CD4-positive, alpha-beta T cell treated with Interleukin-4 for 4 hours (primary cell): ENCODE measurements around the gene WWC1.
"Not testable (repeated sequence)": the region's sequence is repeated elsewhere in the genome, so short reads cannot be mapped to it uniquely, and the experiment has no call there.

Experiments used
- DNase-seq: peaks from one replicate; pipeline ENCODE4 v3.0.0-alpha.2; 2020

The WWC1 gene

DNA sequence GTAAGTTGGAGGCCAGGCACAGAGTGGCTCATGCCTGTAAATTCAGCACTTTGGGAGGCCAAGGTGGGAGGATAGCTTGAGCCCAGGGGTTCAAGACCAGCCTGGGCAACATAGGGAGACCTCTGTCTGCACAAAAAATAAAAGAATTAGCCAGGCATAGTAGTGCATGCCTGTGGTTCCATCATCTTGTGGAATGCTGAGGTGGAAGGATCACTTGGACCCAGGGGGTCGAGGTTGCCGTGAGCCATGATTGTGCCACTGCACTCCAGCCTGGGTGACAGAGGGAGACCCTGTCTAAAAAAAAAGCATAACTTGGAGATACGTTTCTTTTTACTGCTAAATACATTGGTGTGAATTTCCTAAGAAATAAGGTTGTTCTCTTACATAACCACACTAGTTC lies 19.1 kb downstream of the WWC1 start:
- DNase-seq, result not testable (repeated sequence)

GRCh38 chr5:168311061-168311566 lies 19.7 kb downstream of the WWC1 start:
- no peak for DNase-seq

- DNase-seq, result no peak
Measured at GRCh38 chr5:168312606-168313295, 21.3 kb downstream of the WWC1 start.

DNA sequence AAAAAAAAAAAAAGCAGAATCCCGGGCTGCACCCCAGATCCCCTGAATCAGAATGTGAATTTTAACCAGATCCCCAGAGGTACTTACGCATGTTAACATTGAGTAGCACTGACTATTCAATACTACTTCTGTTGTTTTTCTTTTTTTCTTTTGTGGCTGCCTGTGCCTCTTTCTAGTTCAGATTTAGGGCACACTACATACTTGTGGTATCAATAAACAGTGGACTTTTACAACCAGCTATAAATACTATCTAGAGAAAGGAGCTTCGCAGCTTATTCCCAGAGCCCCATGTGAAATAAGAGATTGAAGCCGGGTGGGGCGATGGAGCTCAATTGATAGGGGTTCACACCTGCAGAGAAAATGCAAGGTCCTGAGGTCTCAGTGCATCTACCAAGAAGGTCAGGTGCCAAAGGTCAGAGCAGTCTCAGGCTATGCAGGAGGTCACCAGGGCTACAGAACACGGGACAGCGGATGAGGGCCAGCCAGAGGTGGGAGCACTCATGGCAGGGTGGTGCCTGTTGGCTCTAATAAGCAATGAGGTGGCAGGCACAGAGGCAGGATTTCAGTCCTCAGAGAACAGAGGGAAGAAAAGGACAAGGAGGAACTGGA lies 22.3 kb downstream of the WWC1 start:
- DNase-seq, result no peak

- no peak for DNase-seq
Measured at GRCh38 chr5:168314735-168315411, 23.4 kb downstream of the WWC1 start.

GRCh38 chr5:168315416-168316138 lies 24.1 kb downstream of the WWC1 start:
- DNase-seq, result no peak

- no peak for DNase-seq
Measured at GRCh38 chr5:168316139-168316578, 24.7 kb downstream of the WWC1 start.

- DNase-seq, result no peak
Measured at GRCh38 chr5:168317096-168317520, 25.7 kb downstream of the WWC1 start.

DNA sequence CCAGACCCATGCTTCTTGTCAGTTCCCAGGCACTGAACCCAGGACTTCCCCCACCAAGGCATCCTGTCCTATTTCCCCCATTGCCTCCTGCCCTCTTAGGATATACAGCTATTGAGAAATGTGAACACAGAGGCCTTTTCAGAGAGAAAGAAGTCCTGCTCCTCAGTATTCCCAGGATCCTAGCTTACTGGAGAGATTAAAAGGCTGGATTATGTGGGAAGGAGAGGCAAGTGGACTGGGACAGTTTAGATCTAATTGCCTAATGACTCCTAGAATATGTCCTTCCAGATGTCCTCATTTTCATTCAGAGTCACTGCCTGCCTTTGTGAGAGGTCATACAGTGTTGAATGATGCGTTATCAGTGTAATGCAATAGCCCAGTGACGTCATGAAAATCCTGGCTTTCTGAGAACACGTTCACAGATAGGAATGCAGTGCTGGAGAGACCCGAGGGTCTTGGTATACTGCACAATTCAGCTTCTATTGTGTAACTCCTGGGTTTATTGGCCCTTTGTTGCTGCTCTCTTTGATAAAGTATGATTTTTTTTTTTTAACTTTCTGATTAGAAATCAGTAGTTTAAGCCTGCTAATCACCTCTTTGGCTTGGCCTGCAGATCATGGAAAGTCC lies 26.2 kb downstream of the WWC1 start:
- DNase-seq, result no peak

- DNase-seq, result no peak
Measured at GRCh38 chr5:168318240-168318639, 26.8 kb downstream of the WWC1 start.

- no peak for DNase-seq
Measured at GRCh38 chr5:168319774-168320173, 28.3 kb downstream of the WWC1 start.

- no peak for DNase-seq
Measured at GRCh38 chr5:168320805-168321204, 29.4 kb downstream of the WWC1 start.

DNA sequence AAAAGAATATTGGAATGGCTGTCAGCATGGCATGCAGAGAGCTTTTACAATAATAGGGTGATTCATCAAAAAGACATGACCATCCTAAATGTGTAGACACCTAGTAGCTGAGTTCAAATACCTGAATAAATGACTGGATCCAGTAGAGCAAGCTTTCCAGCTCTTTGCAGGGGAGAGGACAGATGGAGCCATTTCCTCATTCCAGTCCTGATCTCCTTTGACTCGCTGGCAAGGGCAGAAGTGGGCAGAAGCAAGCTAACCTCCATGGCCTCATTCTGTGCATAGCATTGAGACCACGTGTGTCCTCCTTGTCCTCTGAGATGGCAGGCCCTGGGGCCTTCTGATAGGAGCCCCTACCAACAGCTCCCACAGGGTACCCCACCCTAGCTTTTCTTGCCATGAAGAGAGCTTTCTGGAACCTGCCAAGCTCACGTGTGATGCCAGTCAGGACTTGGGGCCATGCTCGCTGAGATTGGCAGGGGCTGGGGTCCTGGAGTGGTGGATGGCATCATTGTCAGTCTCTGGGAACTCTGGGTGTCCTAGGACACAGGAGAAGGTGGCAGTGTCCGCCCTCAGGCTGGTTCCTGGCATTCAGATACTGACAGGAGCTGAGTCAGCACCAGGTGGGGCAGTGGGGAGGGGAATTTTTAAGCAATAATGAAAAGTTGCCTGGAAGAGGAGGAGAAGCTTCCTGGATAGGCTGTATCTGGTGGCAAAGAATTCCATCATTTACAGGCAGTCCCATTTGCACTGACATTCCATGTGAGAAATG lies 33.6 kb downstream of the WWC1 start:
- DNase-seq, result no peak

- DNase-seq, result no peak
Measured at GRCh38 chr5:168327019-168327421, 35.6 kb downstream of the WWC1 start.

GRCh38 chr5:168327451-168327850 lies 36.0 kb downstream of the WWC1 start:
- DNase-seq, result no peak

- DNase-seq, result no peak
Measured at GRCh38 chr5:168327994-168328393, 36.5 kb downstream of the WWC1 start.

- no peak for DNase-seq
Measured at GRCh38 chr5:168328814-168329213, 37.4 kb downstream of the WWC1 start.

GRCh38 chr5:168329302-168329701 lies 37.9 kb downstream of the WWC1 start:
- no peak for DNase-seq

GRCh38 chr5:168332042-168332441 lies 40.6 kb downstream of the WWC1 start:
- no peak for DNase-seq

DNA sequence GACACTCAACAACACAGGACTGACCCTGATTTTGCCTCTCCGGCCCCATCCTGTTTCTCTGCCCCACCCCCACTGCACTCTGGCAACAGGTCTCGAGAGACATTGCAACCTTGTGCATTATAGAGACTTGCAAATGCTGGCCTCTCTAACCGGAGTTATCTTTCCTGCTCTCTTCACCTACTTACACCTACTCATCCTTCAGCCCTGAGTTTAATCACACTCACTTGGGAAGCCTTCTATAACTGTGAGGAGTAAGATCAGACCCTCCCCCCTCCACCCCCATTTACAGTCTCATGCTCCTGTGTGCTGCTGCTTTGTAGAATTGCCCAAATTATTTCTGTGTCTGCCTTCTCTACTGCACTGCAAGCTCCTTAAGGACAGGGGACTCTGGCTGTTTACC lies 42.8 kb downstream of the WWC1 start:
- DNase-seq, result no peak

- DNase-seq, result no peak
Measured at GRCh38 chr5:168334695-168335094, 43.2 kb downstream of the WWC1 start.

DNA sequence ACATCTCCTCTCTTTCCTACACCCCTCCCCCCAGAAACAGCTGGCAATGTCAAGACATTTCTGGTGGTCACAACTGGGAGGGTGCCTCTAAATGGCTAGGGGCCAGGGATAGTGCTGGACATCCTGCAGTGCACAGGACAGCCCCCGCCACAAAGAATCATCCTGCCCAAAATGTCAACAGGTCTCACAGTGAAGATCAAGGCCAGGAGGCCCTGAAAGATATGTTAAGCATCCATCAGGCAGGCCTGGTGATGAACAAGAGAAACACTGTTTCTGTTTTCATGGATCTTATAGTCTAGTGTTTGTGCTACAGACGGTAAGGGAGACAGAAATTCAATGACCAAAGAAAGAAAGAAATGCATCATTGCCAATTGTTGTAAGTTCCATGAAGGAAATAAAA lies 45.9 kb downstream of the WWC1 start:
- no peak for DNase-seq
